H1 (cell line): ENCODE results near the gene FAF2. TPM values are rescaled to one million over a fixed set of nuclear protein-coding genes. Genes with fewer than 3 reads are reported as not detected.

Experiments
- CTCF ChIA-PET: fragments of 300-600 bp; sonication (Branson Sonifier 250); formaldehyde crosslinking; loops from one replicate; lab custom pipeline; 2021; ENCODE audit not compliant: partially characterized antibody; lab: Charles Lee
- POLR2A ChIA-PET: fragments of 300-600 bp; sonication (Branson Sonifier 250); formaldehyde crosslinking; loops from one replicate; lab custom pipeline; 2021; ENCODE audit warnings: inconsistent platforms; ENCODE audit not compliant: partially characterized antibody; lab: Charles Lee
- DNase-seq, 2 experiments: peaks; one replicate each; pipeline versions ENCODE4 v3.0.0 to v3.0.0-alpha.2; 2010 to 2022; ENCODE audit warnings: low spot score in 2 of 2, low read depth in 1 of 2, mixed read lengths in 1 of 2
- FAIRE-seq: peaks from 2 replicates; lab custom pipeline; 2011; peaks lifted over from hg19 to GRCh38; lab: Jason Lieb, UNC
- H2AFZ ChIP-seq: 2 replicates; pipeline ENCODE4 v1.8.1; 2012; ENCODE audit warnings: low read length, inconsistent platforms
- H2AK5ac ChIP-seq: 2 replicates; pipeline ENCODE4 v1.6.1; 2013; ENCODE audit warnings: low read depth, low read length
- H2BK120ac ChIP-seq: replicated peaks from 2 replicates; pipeline ENCODE3; 2013; ENCODE audit warnings: low read depth, low read length, inconsistent platforms
- H2BK12ac ChIP-seq: 2 replicates; pipeline ENCODE4 v1.6.1; 2013; ENCODE audit warnings: low read depth, low read length
- H2BK15ac ChIP-seq: 2 replicates; pipeline ENCODE4 v1.6.1; 2013; ENCODE audit warnings: low read length
- H2BK20ac ChIP-seq: 2 replicates; pipeline ENCODE4 v1.6.1; 2013; ENCODE audit warnings: low read length
- H2BK5ac ChIP-seq: 2 replicates; pipeline ENCODE4 v1.6.1; 2013; ENCODE audit warnings: low read depth, low read length
- H3K14ac ChIP-seq: 2 replicates; pipeline ENCODE4 v1.6.1; 2013; ENCODE audit warnings: inconsistent platforms; ENCODE audit not compliant: insufficient read length
- H3K18ac ChIP-seq: 2 replicates; pipeline ENCODE4 v1.6.1; 2013; ENCODE audit warnings: low read length; ENCODE audit errors: extremely low read depth
- H3K23ac ChIP-seq: 2 replicates; pipeline ENCODE4 v1.6.1; 2013; ENCODE audit warnings: inconsistent platforms; ENCODE audit not compliant: insufficient read length
- H3K23me2 ChIP-seq: 2 replicates; pipeline ENCODE4 v1.6.1; 2013; ENCODE audit warnings: low read depth, low read length
- H3K27ac ChIP-seq: 2 replicates; pipeline ENCODE4 v1.6.1; 2011; ENCODE audit warnings: low read depth, low read length, inconsistent platforms
- H3K27me3 ChIP-seq, 4 experiments: replicated peaks in 1 of 4; 1 replicate in 1 of 4; 2 replicates in 3 of 4; pipeline versions ENCODE4 v1.6.1 to v1.8.1; 2011 to 2013; ENCODE audit warnings: low read length in 3 of 4, mild to moderate bottlenecking in 3 of 4, inconsistent platforms in 2 of 4, mixed read lengths in 2 of 4, moderate library complexity in 1 of 4; ENCODE audit not compliant: control insufficient read depth in 3 of 4, insufficient read depth in 3 of 4; ENCODE audit errors: extremely low read depth in 1 of 4
- H3K36me3 ChIP-seq, 4 experiments: 2 replicates each; pipeline versions ENCODE4 v1.6.1 to v1.8.1; 2011 to 2013; ENCODE audit warnings: mild to moderate bottlenecking in 4 of 4, low read length in 3 of 4, moderate library complexity in 2 of 4, control low read depth in 1 of 4, inconsistent platforms in 1 of 4; ENCODE audit not compliant: insufficient read depth in 4 of 4, control insufficient read depth in 2 of 4
- H3K4ac ChIP-seq: replicated peaks from 2 replicates; pipeline ENCODE3; 2013; ENCODE audit warnings: low read length, low read depth, mixed read lengths, inconsistent platforms; ENCODE audit not compliant: insufficient read length
- H3K4me1 ChIP-seq, 4 experiments: replicated peaks in 1 of 4; 1 replicate in 1 of 4; 2 replicates in 3 of 4; pipeline versions ENCODE4 v1.6.1 to v1.8.1; 2011 to 2013; ENCODE audit warnings: low read length in 3 of 4, inconsistent platforms in 2 of 4, mixed read lengths in 1 of 4; ENCODE audit not compliant: insufficient read depth in 4 of 4, control insufficient read depth in 3 of 4
- H3K4me2 ChIP-seq, 2 experiments: 2 replicates each; pipeline versions ENCODE4 v1.6.1 to v1.8.1; 2011 to 2013; ENCODE audit warnings: low read depth in 2 of 2, low read length in 2 of 2, control low read depth in 1 of 2, inconsistent platforms in 1 of 2, mild to moderate bottlenecking in 1 of 2; ENCODE audit not compliant: insufficient read depth in 1 of 2
- H3K4me3 ChIP-seq, 4 experiments: fragments of 200-600, 300-600 bp in 1 of 4; sonication (generic), shearing (Covaris generic), sonication (Bioruptor Twin) in 1 of 4; 2 replicates each; pipeline versions ENCODE4 v1.5.1 to v1.8.1; 2011 to 2016; ENCODE audit warnings: low read length in 4 of 4, low read depth in 3 of 4, control low read depth in 2 of 4, inconsistent platforms in 2 of 4, mild to moderate bottlenecking in 2 of 4, mixed read lengths in 1 of 4, moderate library complexity in 1 of 4; ENCODE audit not compliant: insufficient read depth in 2 of 4; ENCODE audit errors: extremely low read depth in 1 of 4
- H3K56ac ChIP-seq: replicated peaks from 2 replicates; pipeline ENCODE3; 2013; ENCODE audit warnings: low read depth, mild to moderate bottlenecking, mixed read lengths, low read length, inconsistent platforms; ENCODE audit not compliant: insufficient read length
- H3K79me1 ChIP-seq: 2 replicates; pipeline ENCODE4 v1.6.1; 2013; ENCODE audit warnings: low read depth, low read length, control low read depth
- H3K79me2 ChIP-seq, 2 experiments: 2 replicates each; pipeline versions ENCODE4 v1.6.1 to v1.8.1; 2012 to 2013; ENCODE audit warnings: low read length in 2 of 2, mild to moderate bottlenecking in 2 of 2, inconsistent platforms in 1 of 2; ENCODE audit not compliant: insufficient read depth in 2 of 2, control insufficient read depth in 1 of 2
- H3K9ac ChIP-seq, 4 experiments: replicated peaks in 1 of 4; 1 replicate in 1 of 4; 2 replicates in 3 of 4; pipeline versions ENCODE4 v1.6.1 to v1.8.1; 2011 to 2013; ENCODE audit warnings: low read depth in 3 of 4, low read length in 3 of 4, control low read depth in 2 of 4, mild to moderate bottlenecking in 2 of 4, moderate library complexity in 2 of 4, inconsistent platforms in 1 of 4; ENCODE audit errors: extremely low read depth in 1 of 4
- H3K9me3 ChIP-seq, 2 experiments: 2 replicates each; pipeline versions ENCODE4 v1.6.1 to v1.8.1; 2012 to 2013; ENCODE audit warnings: mild to moderate bottlenecking in 2 of 2, moderate library complexity in 2 of 2, control low read depth in 1 of 2, inconsistent platforms in 1 of 2, low read depth in 1 of 2, low read length in 1 of 2, mixed read lengths in 1 of 2; ENCODE audit not compliant: insufficient read depth in 2 of 2
- H4K20me1 ChIP-seq, 2 experiments: replicated peaks in 1 of 2; 2 replicates each; pipeline versions ENCODE3 to v1.8.1; 2011 to 2013; ENCODE audit warnings: inconsistent platforms in 2 of 2, low read length in 2 of 2, mild to moderate bottlenecking in 1 of 2; ENCODE audit not compliant: insufficient read depth in 2 of 2, control insufficient read depth in 1 of 2
- H4K5ac ChIP-seq: 2 replicates; pipeline ENCODE4 v1.6.1; 2013; ENCODE audit warnings: low read length, low read depth, mixed read lengths, inconsistent platforms; ENCODE audit not compliant: insufficient read length
- H4K8ac ChIP-seq: 2 replicates; pipeline ENCODE4 v1.8.0; 2013; ENCODE audit warnings: mild to moderate bottlenecking, moderate library complexity, low read length, inconsistent platforms; ENCODE audit not compliant: insufficient read depth; ENCODE audit errors: extremely low read depth
- H4K91ac ChIP-seq: replicated peaks from 2 replicates; pipeline ENCODE3; 2013; ENCODE audit warnings: low read length, mixed read lengths, inconsistent platforms; ENCODE audit not compliant: insufficient read length
- ASH2L ChIP-seq: fragments of 200-600, 300-600 bp; sonication (generic); IDR thresholded peaks from one replicate; pipeline ENCODE4 v1.7.1; 2017; ENCODE audit warnings: low read length
- CBX8 ChIP-seq: fragments of 300-800, 300-1000 bp; sonication (generic); IDR thresholded peaks from 2 replicates; pipeline ENCODE4 v1.7.1; 2016; ENCODE audit warnings: low read depth, low read length, borderline replicate concordance
- CEBPB ChIP-seq: IDR thresholded peaks from 2 replicates; pipeline ENCODE4 v1.6.1; 2012; ENCODE audit warnings: low read depth, low read length
- GABPA ChIP-seq: IDR thresholded peaks from 2 replicates; pipeline ENCODE4 v1.6.1; 2011; ENCODE audit warnings: mild to moderate bottlenecking, low read length, moderate library complexity, borderline replicate concordance; ENCODE audit not compliant: insufficient read depth
- GTF2F1 ChIP-seq: IDR thresholded peaks from 2 replicates; pipeline ENCODE4 v1.6.1; 2012; ENCODE audit warnings: low read depth, low read length, improper control_type of control experiment, borderline replicate concordance
- HDAC2 ChIP-seq, 2 experiments: fragments of 300-600 bp in 1 of 2; sonication (generic) in 1 of 2; IDR thresholded peaks; 2 replicates each; pipeline ENCODE4 v1.6.1; 2011 to 2012; ENCODE audit warnings: low read depth in 2 of 2, low read length in 2 of 2, mild to moderate bottlenecking in 2 of 2, moderate library complexity in 2 of 2, borderline replicate concordance in 1 of 2, inconsistent platforms in 1 of 2
- JUN ChIP-seq: IDR thresholded peaks from 2 replicates; pipeline ENCODE4 v1.6.1; 2011; ENCODE audit warnings: low read depth, mild to moderate bottlenecking, improper control_type of control experiment, low read length
- PHF8 ChIP-seq: fragments of 200-600 bp; sonication (generic); conservative IDR thresholded peaks from 2 replicates; pipeline ENCODE4 v1.7.1; 2012; ENCODE audit warnings: low read depth, mild to moderate bottlenecking, inconsistent platforms, low read length, moderate library complexity
- POLR2AphosphoS5 ChIP-seq: IDR thresholded peaks from 2 replicates; pipeline ENCODE4 v1.6.1; 2011; ENCODE audit warnings: low read depth, low read length
- RNF2 ChIP-seq: fragments of 200-900, 300-1000 bp; sonication (generic); IDR thresholded peaks from 2 replicates; pipeline ENCODE4 v1.7.1; 2016; ENCODE audit warnings: borderline replicate concordance, low read depth, mild to moderate bottlenecking, antibody characterized with exemption, low read length; ENCODE audit not compliant: poor library complexity, severe bottlenecking; ENCODE audit errors: missing control alignments
- RXRA ChIP-seq: IDR thresholded peaks from 2 replicates; pipeline ENCODE4 v1.6.1; 2011; ENCODE audit warnings: low read depth, mild to moderate bottlenecking, low read length, moderate library complexity; ENCODE audit not compliant: insufficient read depth
- SP1 ChIP-seq: IDR thresholded peaks from 2 replicates; pipeline ENCODE4 v1.6.1; 2011; ENCODE audit warnings: low read depth, low read length
- TAF1 ChIP-seq: IDR thresholded peaks from 2 replicates; pipeline ENCODE4 v1.6.1; 2011; ENCODE audit warnings: mild to moderate bottlenecking, low read depth, low read length
- WGBS, 2 experiments: shearing (Covaris generic) in 1 of 2; methylation state at CpG; one replicate each; pipeline versions ENCODE4 v1.1.6 to v1.1.7; 2013 to 2015; ENCODE audit warnings: low lambda C conversion rate in 2 of 2, mixed read lengths in 2 of 2, inconsistent platforms in 1 of 2, low coverage in 1 of 2, missing lambda C conversion rate in 1 of 2; ENCODE audit not compliant: insufficient replicate concordance in 2 of 2, insufficient coverage in 1 of 2, insufficient read length in 1 of 2; ENCODE audit errors: extremely low coverage in 1 of 2, missing lambda C conversion rate in 1 of 2; 5-methylcytosine and 5-hydroxymethylcytosine counted together
- polyA plus RNA-seq, 7 experiments: library from polyadenylated mRNA; depleted of rRNA in 3 of 7; stranded (reverse) in 5 of 7; unstranded in 2 of 7; fragments of >200 nt in 5 of 7; fragments of 200-250 nt in 2 of 7; gene quantifications; 1 replicate in 5 of 7; 2 replicates in 1 of 7; 4 replicates in 1 of 7; pipeline versions ENCODE4 v1.2.1 to v1.2.3, GENCODE V29; 2011 to 2013; ENCODE audit warnings: missing spikeins in 2 of 7, mixed read lengths in 2 of 7
- total RNA-seq: library from RNA; stranded (reverse); fragmentation: NEBNext Ultra II Directional; extraction: Animal tissue kit (Norgen Biotek cat#: 25700); gene quantifications from 2 replicates; pipeline ENCODE4 v1.2.1, GENCODE V29; 2021

Gene FAF2
- total and polyA plus RNA-seq, 2 of the 8 experiments (the other 6 are each of a cell fraction or from before 2014, with no cell fraction given): 20.8 to 35.8 TPM

- no peak overlapping the region for H4K5ac ChIP-seq
- peaks cover 2 to 6% (median 6%) of the 10 kb centered on the region in 4 experiments; a peak in 4 of 7 replicates for H3K4me1 ChIP-seq
- H3K4me3 ChIP-seq: peak overlapping the region in 2 of 4 experiments; percentile 2 to 17; a peak in 2 of 8 replicates
- H3K4me2 ChIP-seq: peak overlapping the region; percentile 15 to 40
- H3K27me3 ChIP-seq: no peaks in the 10 kb centered on the region
- no peak overlapping the region for H2BK5ac ChIP-seq
- H3K36me3 ChIP-seq: no peaks in the 10 kb centered on the region
- H3K23me2 ChIP-seq: peaks cover 1% of the 10 kb centered on the region; the same call in 1 of the 2 replicates
- DNase-seq: no peak
- no peak overlapping the region for H2BK12ac ChIP-seq
- no peak overlapping the region for H2BK20ac ChIP-seq
- no peaks in the 10 kb centered on the region for H3K79me2 ChIP-seq
- no peaks in the 10 kb centered on the region for H3K79me1 ChIP-seq
- no peak overlapping the region for H3K9ac ChIP-seq
- H4K20me1 ChIP-seq: no peaks in the 10 kb centered on the region
- H2BK15ac ChIP-seq: no peak overlapping the region
- H3K4ac ChIP-seq: peak overlapping the region; percentile 45
- 69% methylated on average over 5 of the region's 5 CpGs; no CpG with 5 or more reads in 1 of the 2 experiments for WGBS, 2 experiments
- peak overlapping the region; percentile 47 for H2AFZ ChIP-seq
- H3K56ac ChIP-seq: no peak overlapping the region
- H2AK5ac ChIP-seq: no peak overlapping the region
- H3K14ac ChIP-seq: no peak overlapping the region
- no peak overlapping the region for H3K23ac ChIP-seq
- H2BK120ac ChIP-seq: no peak overlapping the region
- no peak overlapping the region for H3K18ac ChIP-seq
- no peaks in the 10 kb centered on the region for H3K9me3 ChIP-seq
- FAIRE-seq: no peak
- no peak overlapping the region for H3K27ac ChIP-seq
- POLR2A ChIA-PET: interaction anchor here (2.8 kb wide), 1 partner anchor 94 kb away, joined by 7 read pairs; no protein-coding TSS in a partner anchor
- CTCF ChIA-PET: interaction anchor here (0.6 to 1.0 kb wide), 4 partner anchors 11 to 144 kb away, joined by 3 to 4 read pairs (median 3); no protein-coding TSS in a partner anchor
- H4K8ac ChIP-seq: no peak overlapping the region
- peak overlapping the region; percentile 22 for H4K91ac ChIP-seq
- TF ChIP-seq RXRA: no peak
- no peak for TF ChIP-seq PHF8
- TF ChIP-seq ASH2L: no peak
- no peak for TF ChIP-seq CBX8
- no peak for TF ChIP-seq SP1
- no peak for TF ChIP-seq GABPA
- no peak for TF ChIP-seq GTF2F1
- no peak for TF ChIP-seq JUN
- no peak for TF ChIP-seq POLR2AphosphoS5
- no peak for TF ChIP-seq CEBPB
- TF ChIP-seq RNF2: no peak
- no peak for TF ChIP-seq TAF1
- TF ChIP-seq HDAC2 (IDR thresholded peaks at IDR 0.05; ENCODE audit: borderline replicate concordance in 1 of 2, low read depth in 2 of 2, low read length in 2 of 2): no peak
These were observed 6.3 kb upstream of the FAF2 start for GRCh38 chr5:176441921-176442323.
